Endothelial cell (in vitro differentiated cells): Measurements from ENCODE around the gene RBM15B. TPM values are rescaled to one million over a fixed set of nuclear protein-coding genes. Genes with fewer than 3 reads are reported as not detected.
A peak's percentile ranks its signal among the peaks of the same experiment; 100 is the strongest.
"Not testable (repeated sequence)": the region's sequence is repeated elsewhere in the genome, so short reads cannot be mapped to it uniquely, and the experiment has no call there.

ENCODE experiments used
- DNase-seq: peaks from one replicate; pipeline ENCODE4 v3.0.0; 2021; ENCODE audit warnings: low spot score
- H3K27ac Mint-ChIP-seq: one replicate; pipeline ENCODE4 v1.8.0; 2021; ENCODE audit warnings: mixed read lengths, inconsistent platforms; ENCODE audit not compliant: unreplicated experiment
- H3K27me3 Mint-ChIP-seq: one replicate; pipeline ENCODE4 v1.8.0; 2021; ENCODE audit warnings: mild to moderate bottlenecking, moderate library complexity, mixed read lengths, inconsistent platforms; ENCODE audit not compliant: unreplicated experiment
- H3K36me3 Mint-ChIP-seq: one replicate; pipeline ENCODE4 v1.8.0; 2021; ENCODE audit warnings: mild to moderate bottlenecking, low read depth, mixed read lengths, inconsistent platforms; ENCODE audit not compliant: unreplicated experiment
- H3K4me1 Mint-ChIP-seq: one replicate; pipeline ENCODE4 v1.8.0; 2021; ENCODE audit warnings: mild to moderate bottlenecking, mixed read lengths, inconsistent platforms; ENCODE audit not compliant: unreplicated experiment
- H3K4me3 Mint-ChIP-seq: one replicate; pipeline ENCODE4 v1.8.0; 2021; ENCODE audit warnings: mild to moderate bottlenecking, mixed read lengths, inconsistent platforms; ENCODE audit not compliant: unreplicated experiment
- H3K9me3 Mint-ChIP-seq: one replicate; pipeline ENCODE4 v1.8.0; 2021; ENCODE audit warnings: mixed read lengths, inconsistent platforms; ENCODE audit not compliant: unreplicated experiment
- CTCF ChIP-seq: fragments of 200-600 bp; sonication (generic); IDR thresholded peaks from one replicate; pipeline ENCODE4 v1.5.0; 2021; ENCODE audit warnings: antibody characterized with exemption; ENCODE audit not compliant: unreplicated experiment
- total RNA-seq: library from RNA; stranded (reverse); fragmentation: NEBNext Ultra II Directional; extraction: Animal tissue kit (Norgen Biotek cat#: 25700); gene quantifications from one replicate; pipeline ENCODE4 v1.2.1, GENCODE V29; 2021; ENCODE audit not compliant: unreplicated experiment

Gene RBM15B
- total RNA-seq, 1 donor from 2014 or later: 50.7 TPM

GRCh38 chr3:51358981-51359380, 32.1 kb upstream of the RBM15B start:
- Mint-ChIP-seq H3K4me3 (no peak overlapping the region), H3K4me1 (no peaks in the 10 kb centered on the region), H3K36me3 (no peaks in the 10 kb centered on the region), H3K9me3 (no peaks in the 10 kb centered on the region), H3K27ac (no peak overlapping the region), H3K27me3 (peaks cover 1% of the 10 kb centered on the region)
- no peak for DNase-seq
- no peak for TF ChIP-seq CTCF

- Mint-ChIP-seq H3K4me3 (no peak overlapping the region), H3K27me3 (peaks cover 1% of the 10 kb centered on the region), H3K27ac (no peak overlapping the region), H3K9me3 (no peaks in the 10 kb centered on the region), H3K36me3 (no peaks in the 10 kb centered on the region), H3K4me1 (no peaks in the 10 kb centered on the region)
- TF ChIP-seq CTCF: no peak
- DNase-seq: no peak
Measured at GRCh38 chr3:51360806-51361205, 30.3 kb upstream of the RBM15B start.

GRCh38 chr3:51361746-51362145, 29.3 kb upstream of the RBM15B start:
- Mint-ChIP-seq H3K9me3 (no peaks in the 10 kb centered on the region), H3K27ac (no peak overlapping the region), H3K27me3 (peaks cover 3% of the 10 kb centered on the region), H3K36me3 (no peaks in the 10 kb centered on the region), H3K4me1 (no peaks in the 10 kb centered on the region), H3K4me3 (no peak overlapping the region)
- no peak for TF ChIP-seq CTCF
- no peak for DNase-seq

GRCh38 chr3:51362476-51362875, 28.6 kb upstream of the RBM15B start:
- no peak for DNase-seq
- no peak overlapping the region for H3K4me3 Mint-ChIP-seq
- no peaks in the 10 kb centered on the region for H3K9me3 Mint-ChIP-seq
- no peaks in the 10 kb centered on the region for H3K36me3 Mint-ChIP-seq
- no peak overlapping the region for H3K27ac Mint-ChIP-seq
- peaks cover 3% of the 10 kb centered on the region for H3K27me3 Mint-ChIP-seq
- TF ChIP-seq CTCF: no peak
- H3K4me1 Mint-ChIP-seq: no peaks in the 10 kb centered on the region

GRCh38 chr3:51368276-51368675, 22.8 kb upstream of the RBM15B start:
- not testable (repeated sequence) for H3K9me3 Mint-ChIP-seq, H3K36me3 Mint-ChIP-seq, H3K27me3 Mint-ChIP-seq, H3K4me1 Mint-ChIP-seq, H3K4me3 Mint-ChIP-seq, H3K27ac Mint-ChIP-seq, DNase-seq

- Mint-ChIP-seq H3K4me1 (no peaks in the 10 kb centered on the region), H3K36me3 (no peaks in the 10 kb centered on the region), H3K27me3 (peaks cover 3% of the 10 kb centered on the region), H3K4me3 (no peak overlapping the region), H3K27ac (no peak overlapping the region), H3K9me3 (no peaks in the 10 kb centered on the region)
- TF ChIP-seq CTCF: peak; percentile 69
- peak; percentile 68 for DNase-seq
Measured at GRCh38 chr3:51371943-51372557, 19.0 kb upstream of the RBM15B start.
